Measurements from ENCODE around the gene ARHGEF7.
A peak's percentile ranks its signal among the peaks of the same experiment; 100 is the strongest.

The ARHGEF7 gene

GRCh38 chr13:111092685-111093084 lies 22.4 kb upstream of the ARHGEF7 start:
- no peak for ATAC-seq
- H3K9me3 Mint-ChIP-seq: no peaks in the 10 kb centered on the region
- no peaks in the 10 kb centered on the region for H3K36me3 Mint-ChIP-seq
- DNase-seq (ENCODE audit: low spot score in 2 of 2): no peak
- no peaks in the 10 kb centered on the region for H3K4me1 Mint-ChIP-seq
- H3K4me3 Mint-ChIP-seq: no peak overlapping the region
- H3K27ac Mint-ChIP-seq: no peak overlapping the region

GRCh38 chr13:111093136-111093535 lies 22.0 kb upstream of the ARHGEF7 start:
- no peak for DNase-seq (ENCODE audit: low spot score in 2 of 2)
- Mint-ChIP-seq H3K36me3 (no peaks in the 10 kb centered on the region), H3K4me3 (no peak overlapping the region), H3K27ac (no peak overlapping the region), H3K4me1 (no peaks in the 10 kb centered on the region), H3K9me3 (no peaks in the 10 kb centered on the region)
- no peak for ATAC-seq

- H3K27ac Mint-ChIP-seq: no peak overlapping the region
- no peaks in the 10 kb centered on the region for H3K36me3 Mint-ChIP-seq
- no peak overlapping the region for H3K4me3 Mint-ChIP-seq
- H3K9me3 Mint-ChIP-seq: no peaks in the 10 kb centered on the region
- no peaks in the 10 kb centered on the region for H3K4me1 Mint-ChIP-seq
- no peak for DNase-seq (ENCODE audit: low spot score in 2 of 2)
- ATAC-seq: no peak
These were observed 21.5 kb upstream of the ARHGEF7 start for GRCh38 chr13:111093634-111094033.

- H3K27ac Mint-ChIP-seq: no peak overlapping the region
- peak; percentile 13 for ATAC-seq
These were observed 19.9 kb upstream of the ARHGEF7 start for GRCh38 chr13:111095031-111095840.

GRCh38 chr13:111095911-111096501 lies 19.1 kb upstream of the ARHGEF7 start:
- ATAC-seq: no peak

More at GRCh38 chr13:111095031-111095840, 19.9 kb upstream of the ARHGEF7 start:
- H3K4me3 Mint-ChIP-seq: no peak overlapping the region
- H3K36me3 Mint-ChIP-seq: no peaks in the 10 kb centered on the region
- H3K9me3 Mint-ChIP-seq: no peaks in the 10 kb centered on the region
- no peak for DNase-seq (ENCODE audit: low spot score in 2 of 2)
- H3K4me1 Mint-ChIP-seq: no peaks in the 10 kb centered on the region

GRCh38 chr13:111099290-111099689 lies 15.8 kb upstream of the ARHGEF7 start:
- Mint-ChIP-seq H3K4me1 (no peaks in the 10 kb centered on the region), H3K27ac (no peak overlapping the region), H3K36me3 (no peaks in the 10 kb centered on the region), H3K9me3 (peaks cover 16% of the 10 kb centered on the region), H3K4me3 (no peak overlapping the region)
- no peak for ATAC-seq
- DNase-seq (ENCODE audit: low spot score in 2 of 2): no peak

More at GRCh38 chr13:111095911-111096501, 19.1 kb upstream of the ARHGEF7 start:
- Mint-ChIP-seq H3K36me3 (no peaks in the 10 kb centered on the region), H3K27ac (no peak overlapping the region), H3K4me3 (no peak overlapping the region), H3K9me3 (no peaks in the 10 kb centered on the region), H3K4me1 (no peaks in the 10 kb centered on the region)
- no peak for DNase-seq (ENCODE audit: low spot score in 2 of 2)

- DNase-seq (ENCODE audit: low spot score in 2 of 2) (no peak), ATAC-seq (no peak)
- no peaks in the 10 kb centered on the region for H3K9me3 Mint-ChIP-seq
- H3K4me1 Mint-ChIP-seq: peaks cover 5% of the 10 kb centered on the region
- no peak overlapping the region for H3K4me3 Mint-ChIP-seq
- H3K36me3 Mint-ChIP-seq: no peaks in the 10 kb centered on the region
- no peak overlapping the region for H3K27ac Mint-ChIP-seq
These were observed 5.1 kb upstream of the ARHGEF7 start for GRCh38 chr13:111110054-111110453.

- Mint-ChIP-seq H3K9me3 (no peaks in the 10 kb centered on the region), H3K27ac (no peak overlapping the region), H3K4me3 (no peak overlapping the region), H3K4me1 (peaks cover 11% of the 10 kb centered on the region), H3K36me3 (no peaks in the 10 kb centered on the region)
- no peak for ATAC-seq
- no peak for DNase-seq (ENCODE audit: low spot score in 2 of 2)
These were observed 3.7 kb upstream of the ARHGEF7 start for GRCh38 chr13:111111376-111111937.

GRCh38 chr13:111112196-111112595 lies 2.9 kb upstream of the ARHGEF7 start:
- ATAC-seq (no peak), DNase-seq (ENCODE audit: low spot score in 2 of 2) (no peak)
- no peak overlapping the region for H3K27ac Mint-ChIP-seq
- no peak overlapping the region for H3K4me3 Mint-ChIP-seq
- no peaks in the 10 kb centered on the region for H3K36me3 Mint-ChIP-seq
- peaks cover 11% of the 10 kb centered on the region for H3K4me1 Mint-ChIP-seq
- H3K9me3 Mint-ChIP-seq: no peaks in the 10 kb centered on the region

GRCh38 chr13:111114362-111115060 lies 599 bp upstream of the ARHGEF7 start:
- H3K36me3 Mint-ChIP-seq: no peaks in the 10 kb centered on the region
- H3K4me1 Mint-ChIP-seq: peaks cover 11% of the 10 kb centered on the region
- ATAC-seq (peak; percentile 59), DNase-seq (ENCODE audit: low spot score in 2 of 2) (no peak)
- H3K9me3 Mint-ChIP-seq: no peaks in the 10 kb centered on the region
- H3K4me3 Mint-ChIP-seq: peak overlapping the region; percentile 75
- no peak overlapping the region for H3K27ac Mint-ChIP-seq

- H3K27ac Mint-ChIP-seq: no peak overlapping the region
- no peaks in the 10 kb centered on the region for H3K36me3 Mint-ChIP-seq
- no peaks in the 10 kb centered on the region for H3K9me3 Mint-ChIP-seq
- ATAC-seq: no peak
- peak overlapping the region; percentile 75 for H3K4me3 Mint-ChIP-seq
- peaks cover 11% of the 10 kb centered on the region for H3K4me1 Mint-ChIP-seq
- DNase-seq (ENCODE audit: low spot score in 2 of 2): no peak
These were observed 933 bp downstream of the ARHGEF7 start for GRCh38 chr13:111115965-111116521.

GRCh38 chr13:111116856-111117255 lies 1.7 kb downstream of the ARHGEF7 start:
- Mint-ChIP-seq H3K4me1 (peaks cover 11% of the 10 kb centered on the region), H3K4me3 (no peak overlapping the region), H3K36me3 (no peaks in the 10 kb centered on the region), H3K27ac (no peak overlapping the region), H3K9me3 (no peaks in the 10 kb centered on the region)
- no peak for DNase-seq (ENCODE audit: low spot score in 2 of 2)
- ATAC-seq: no peak

GRCh38 chr13:111117289-111117688 lies 2.2 kb downstream of the ARHGEF7 start:
- H3K4me1 Mint-ChIP-seq: peaks cover 11% of the 10 kb centered on the region
- no peaks in the 10 kb centered on the region for H3K36me3 Mint-ChIP-seq
- H3K9me3 Mint-ChIP-seq: no peaks in the 10 kb centered on the region
- no peak for DNase-seq (ENCODE audit: low spot score in 2 of 2)
- H3K27ac Mint-ChIP-seq: no peak overlapping the region
- H3K4me3 Mint-ChIP-seq: no peak overlapping the region
- no peak for ATAC-seq

- no peak for ATAC-seq
- peaks cover 11% of the 10 kb centered on the region for H3K4me1 Mint-ChIP-seq
- no peak overlapping the region for H3K27ac Mint-ChIP-seq
- H3K4me3 Mint-ChIP-seq: no peak overlapping the region
- H3K9me3 Mint-ChIP-seq: no peaks in the 10 kb centered on the region
- no peaks in the 10 kb centered on the region for H3K36me3 Mint-ChIP-seq
- DNase-seq (ENCODE audit: low spot score in 2 of 2): no peak
These were observed 2.9 kb downstream of the ARHGEF7 start for GRCh38 chr13:111117961-111118360.

GRCh38 chr13:111118898-111119607 lies 3.9 kb downstream of the ARHGEF7 start:
- H3K4me3 Mint-ChIP-seq: no peak overlapping the region
- H3K36me3 Mint-ChIP-seq: no peaks in the 10 kb centered on the region
- H3K9me3 Mint-ChIP-seq: no peaks in the 10 kb centered on the region
- no peak overlapping the region for H3K27ac Mint-ChIP-seq
- DNase-seq (ENCODE audit: low spot score in 2 of 2): no peak
- no peak for ATAC-seq
- H3K4me1 Mint-ChIP-seq: peaks cover 11% of the 10 kb centered on the region
